ENCODE results near the gene BCAS1. TPM values are rescaled to one million over a fixed set of nuclear protein-coding genes. Genes with fewer than 3 reads are reported as not detected.

The BCAS1 gene
- total and polyA plus RNA-seq, 12 donors: 0.03 TPM; not detected in 11

- Histone ChIP-seq H3K36me3 (no peaks in the 10 kb centered on the region), H3K4me3 (no peak overlapping the region), H3K27me3 (peaks cover 0 to 17% (median 3%) of the 10 kb centered on the region in 7 donors), H3K4me1 (no peaks in the 10 kb centered on the region), H3K9me3 (peaks cover 0 to 30% (median 19%) of the 10 kb centered on the region in 11 donors), H3K27ac (no peak overlapping the region)
- ATAC-seq (no peak), DNase-seq (no peak)
- intact Hi-C loops (cut with DNase I): no loop called here
- WGBS, 2 donors: 63 to 68% methylated on average over 10 of the region's 10 CpGs
- TF ChIP-seq CTCF (IDR thresholded peaks at IDR 0.05): no peak
Measured at GRCh38 chr20:53996584-53997486, 73.6 kb downstream of the BCAS1 start.

GRCh38 chr20:53995949-53996348, 74.4 kb downstream of the BCAS1 start:
- Histone ChIP-seq H3K4me3 (no peak overlapping the region), H3K4me1 (no peaks in the 10 kb centered on the region), H3K36me3 (no peaks in the 10 kb centered on the region), H3K9me3 (peaks cover 0 to 21% (median 10%) of the 10 kb centered on the region in 11 donors), H3K27ac (no peak overlapping the region), H3K27me3 (peaks cover 0 to 17% (median 3%) of the 10 kb centered on the region in 7 donors)
- intact Hi-C loops (cut with DNase I): no loop called here
- no peak for ATAC-seq
- no peak for TF ChIP-seq CTCF (IDR thresholded peaks at IDR 0.05)
- 64 to 65% methylated on average over 5 of the region's 5 CpGs for WGBS, 2 donors
- no peak for DNase-seq

- ATAC-seq (no peak), DNase-seq (no peak)
- TF ChIP-seq CTCF (IDR thresholded peaks at IDR 0.05): no peak
- H3K27me3 ChIP-seq: peaks cover 0 to 17% (median 3%) of the 10 kb centered on the region in 7 donors
- H3K27ac ChIP-seq: no peak overlapping the region
- H3K4me1 ChIP-seq: no peaks in the 10 kb centered on the region
- H3K36me3 ChIP-seq: no peaks in the 10 kb centered on the region
- 87 to 90% methylated on average over 7 of the region's 7 CpGs for WGBS, 2 donors
- H3K4me3 ChIP-seq: no peak overlapping the region
- intact Hi-C loops (cut with DNase I): no loop called here
- peaks cover 0 to 3% (median 0%) of the 10 kb centered on the region in 11 donors for H3K9me3 ChIP-seq
Measured at GRCh38 chr20:53994088-53994487, 76.3 kb downstream of the BCAS1 start.

GRCh38 chr20:53993310-53993709, 77.1 kb downstream of the BCAS1 start:
- Histone ChIP-seq H3K4me1 (no peaks in the 10 kb centered on the region), H3K36me3 (no peaks in the 10 kb centered on the region), H3K27me3 (peaks cover 0 to 17% (median 3%) of the 10 kb centered on the region in 7 donors), H3K9me3 (no peaks in the 10 kb centered on the region), H3K27ac (no peak overlapping the region), H3K4me3 (no peak overlapping the region)
- intact Hi-C loops (cut with DNase I): no loop called here
- TF ChIP-seq CTCF (IDR thresholded peaks at IDR 0.05): no peak
- WGBS, 2 donors: 78 to 84% methylated on average over 5 of the region's 5 CpGs
- DNase-seq: no peak
- no peak for ATAC-seq
